Colonic mucosa (tissue), 4 donors: ENCODE measurements around the gene ITK. TPM values are rescaled to one million over a fixed set of nuclear protein-coding genes. Genes with fewer than 3 reads are reported as not detected.

Experiments used
- DNase-seq: peaks from one replicate; pipeline ENCODE4 v3.0.0-alpha.2; 2020
- H3K27ac ChIP-seq: fragments of 200-600 bp; one replicate; pipeline ENCODE4 v1.8.0; 2021
- H3K27me3 ChIP-seq: fragments of 200-600 bp; one replicate; pipeline ENCODE4 v1.8.0; 2021
- H3K36me3 ChIP-seq: fragments of 200-600 bp; one replicate; pipeline ENCODE4 v1.8.0; 2021
- H3K4me1 ChIP-seq: fragments of 200-600 bp; one replicate; pipeline ENCODE4 v1.8.0; 2021; ENCODE audit warnings: mild to moderate bottlenecking
- H3K4me3 ChIP-seq: fragments of 200-600 bp; one replicate; pipeline ENCODE4 v1.8.0; 2021
- H3K9ac ChIP-seq, 2 donors: one replicate each; pipeline ENCODE4 v1.7.0; 2013; ENCODE audit warnings: control low read depth in 2 of 2, low read depth in 2 of 2, low read length in 2 of 2
- H3K9me3 ChIP-seq: fragments of 200-600 bp; one replicate; pipeline ENCODE4 v1.8.0; 2021
- CTCF ChIP-seq: fragments of 200-600 bp; IDR thresholded peaks from one replicate; pipeline ENCODE4 v1.8.0; 2022; ENCODE audit warnings: antibody characterized with exemption, mild to moderate bottlenecking
- intact Hi-C: fragments of 100-400 bp; cut with DNase I; formaldehyde crosslinking; loops from one replicate; pipeline ENCODE4 v1.14.1; 2022
- total RNA-seq, 2 donors: library from RNA; stranded (reverse); fragmentation: NEBNext Ultra II Directional in 1 of 2; extraction: Animal tissue kit (Norgen Biotek cat#: 25700) in 1 of 2; gene quantifications; one replicate each; pipeline ENCODE4 v1.2.1, GENCODE V29; 2021
- donor health status: healthy.
- donor health status: DM: no; HTN: no; CAD: no.
- donor health status: DM: no; HTN: no; CAD: no.

Gene ITK
- total RNA-seq, 2 donors from 2014 or later = 1.4 to 2.5 TPM

- Histone ChIP-seq H3K4me1 (peaks cover 8% of the 10 kb centered on the region), H3K27ac (no peak overlapping the region), H3K9ac (no peak overlapping the region)
Measured at GRCh38 chr5:157290156-157290980, 109.7 kb downstream of the ITK start.

DNA sequence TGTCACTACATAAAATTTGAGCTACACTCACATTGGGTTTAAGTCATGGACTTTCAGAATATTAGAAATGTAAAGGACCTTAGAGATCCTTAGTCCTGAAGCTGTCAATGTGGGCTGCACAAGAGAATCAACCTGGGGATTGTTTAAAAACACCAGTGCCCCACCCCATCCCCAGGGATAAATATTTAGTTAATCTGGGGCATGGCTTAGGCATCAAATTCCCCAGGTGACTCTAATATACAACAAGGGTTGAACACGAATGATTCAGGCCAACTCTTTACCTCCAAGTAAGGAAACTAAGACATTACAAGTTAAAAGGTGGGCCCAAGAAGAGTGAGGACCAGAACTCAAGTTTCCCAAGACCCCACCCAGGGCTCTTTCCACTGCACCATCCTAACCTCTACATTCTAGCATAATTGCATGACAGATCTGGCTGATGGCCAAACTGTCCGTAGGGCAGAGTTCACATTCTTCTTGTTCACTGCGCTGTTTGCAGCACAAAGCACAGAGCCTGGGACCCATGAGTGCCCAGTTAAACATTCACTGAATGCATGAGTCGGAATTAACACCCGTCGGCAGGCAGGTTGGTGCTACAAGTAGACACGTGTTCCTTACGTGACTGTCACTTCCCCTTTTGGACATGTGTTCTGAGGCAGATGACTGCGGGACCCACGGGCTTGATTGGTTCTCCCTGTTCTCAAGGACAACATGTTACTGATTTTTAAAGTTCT lies 110.5 kb downstream of the ITK start:
- peaks cover 8% of the 10 kb centered on the region for H3K4me1 ChIP-seq
- H3K36me3 ChIP-seq = no peaks in the 10 kb centered on the region
- no peaks in the 10 kb centered on the region for H3K27me3 ChIP-seq
- no peak overlapping the region for H3K27ac ChIP-seq
- intact Hi-C loops = no loop called here
- H3K9me3 ChIP-seq = no peaks in the 10 kb centered on the region
- H3K4me3 ChIP-seq = no peak overlapping the region
- TF ChIP-seq CTCF = no peak
- DNase-seq = peak; percentile 69
- H3K9ac ChIP-seq = no peak overlapping the region

More at GRCh38 chr5:157290156-157290980, 109.7 kb downstream of the ITK start:
- intact Hi-C loops = no loop called here
- TF ChIP-seq CTCF = no peak
- H3K27me3 ChIP-seq = no peaks in the 10 kb centered on the region
- H3K4me3 ChIP-seq = no peak overlapping the region
- H3K9me3 ChIP-seq = no peaks in the 10 kb centered on the region
- no peaks in the 10 kb centered on the region for H3K36me3 ChIP-seq
- DNase-seq = no peak

DNA sequence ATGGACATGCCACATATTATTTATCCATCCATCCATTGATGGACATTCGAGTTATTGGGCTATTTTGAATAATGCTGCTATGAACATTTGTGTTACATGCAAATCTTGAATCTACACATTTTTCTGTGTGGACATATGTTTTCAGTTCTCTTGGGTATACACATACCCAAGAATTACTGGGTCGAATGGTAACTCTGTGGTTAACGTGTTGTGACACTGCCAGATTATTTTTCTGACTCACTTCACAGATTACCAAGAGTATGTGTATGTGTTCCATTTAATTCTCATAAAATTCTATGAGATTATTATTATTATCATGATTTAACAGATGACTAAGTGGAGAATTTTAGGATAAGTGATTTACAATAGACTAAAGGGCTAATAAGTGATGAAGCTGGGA lies 112.0 kb downstream of the ITK start:
- Histone ChIP-seq H3K4me3 (no peak overlapping the region), H3K4me1 (peaks cover 8% of the 10 kb centered on the region), H3K27ac (no peak overlapping the region), H3K36me3 (no peaks in the 10 kb centered on the region), H3K9me3 (no peaks in the 10 kb centered on the region), H3K9ac (no peak overlapping the region), H3K27me3 (no peaks in the 10 kb centered on the region)
- DNase-seq = no peak
- no peak for TF ChIP-seq CTCF
- intact Hi-C loops = no loop called here

GRCh38 chr5:157294407-157295091 lies 113.9 kb downstream of the ITK start:
- H3K27ac ChIP-seq = no peak overlapping the region
- no peak for TF ChIP-seq CTCF
- H3K4me1 ChIP-seq = peaks cover 8% of the 10 kb centered on the region
- DNase-seq = no peak
- no peaks in the 10 kb centered on the region for H3K27me3 ChIP-seq
- no peak overlapping the region for H3K9ac ChIP-seq
- no peaks in the 10 kb centered on the region for H3K36me3 ChIP-seq
- no peaks in the 10 kb centered on the region for H3K9me3 ChIP-seq
- intact Hi-C loops = no loop called here
- no peak overlapping the region for H3K4me3 ChIP-seq

DNA sequence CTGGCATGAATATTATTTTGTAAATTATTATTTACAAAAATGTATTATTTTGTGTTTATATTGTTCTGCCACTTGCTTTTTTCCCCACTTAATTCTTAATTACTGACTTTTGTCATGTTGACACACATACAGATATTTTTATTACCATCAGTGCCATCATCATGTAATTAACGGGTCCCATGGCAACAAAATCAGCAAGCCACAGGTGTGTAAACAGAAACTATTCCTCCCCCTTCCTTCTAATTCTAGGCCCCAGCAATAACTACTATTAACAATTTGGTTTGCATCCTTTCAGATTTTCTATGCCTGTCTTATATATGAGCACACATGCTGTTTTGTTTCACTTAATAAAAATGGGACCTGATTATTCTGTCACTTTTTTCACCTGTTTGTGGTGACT lies 114.6 kb downstream of the ITK start:
- intact Hi-C loops = no loop called here
- Histone ChIP-seq H3K9me3 (no peaks in the 10 kb centered on the region), H3K27me3 (no peaks in the 10 kb centered on the region), H3K4me3 (no peak overlapping the region), H3K36me3 (no peaks in the 10 kb centered on the region), H3K9ac (no peak overlapping the region), H3K4me1 (peaks cover 8% of the 10 kb centered on the region), H3K27ac (no peak overlapping the region)
- no peak for TF ChIP-seq CTCF
- DNase-seq = no peak
